Measurements from ENCODE around the gene SLC22A31.

DNA sequence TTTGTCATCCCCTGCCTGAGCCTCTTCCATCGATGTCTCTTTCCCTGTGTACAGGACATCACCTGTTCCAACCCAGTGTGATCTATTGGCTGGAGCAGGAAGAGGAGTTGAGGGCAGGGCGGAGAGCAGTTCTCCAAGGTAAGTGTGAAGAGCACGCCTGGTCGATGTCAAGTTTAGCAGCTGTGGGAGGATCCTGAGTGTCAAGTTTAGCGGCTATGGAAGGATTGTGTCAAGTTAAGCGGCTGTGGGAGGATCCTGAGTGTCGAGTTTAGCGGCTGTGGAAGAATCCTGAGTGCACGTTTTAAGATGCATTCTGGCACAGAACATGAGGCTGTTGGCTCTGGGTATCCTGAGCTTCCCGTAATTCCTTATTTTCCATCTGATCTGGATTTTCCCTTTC is 24.3 kb upstream of the SLC22A31 start:
- TF ChIP-seq, protein P1, sequence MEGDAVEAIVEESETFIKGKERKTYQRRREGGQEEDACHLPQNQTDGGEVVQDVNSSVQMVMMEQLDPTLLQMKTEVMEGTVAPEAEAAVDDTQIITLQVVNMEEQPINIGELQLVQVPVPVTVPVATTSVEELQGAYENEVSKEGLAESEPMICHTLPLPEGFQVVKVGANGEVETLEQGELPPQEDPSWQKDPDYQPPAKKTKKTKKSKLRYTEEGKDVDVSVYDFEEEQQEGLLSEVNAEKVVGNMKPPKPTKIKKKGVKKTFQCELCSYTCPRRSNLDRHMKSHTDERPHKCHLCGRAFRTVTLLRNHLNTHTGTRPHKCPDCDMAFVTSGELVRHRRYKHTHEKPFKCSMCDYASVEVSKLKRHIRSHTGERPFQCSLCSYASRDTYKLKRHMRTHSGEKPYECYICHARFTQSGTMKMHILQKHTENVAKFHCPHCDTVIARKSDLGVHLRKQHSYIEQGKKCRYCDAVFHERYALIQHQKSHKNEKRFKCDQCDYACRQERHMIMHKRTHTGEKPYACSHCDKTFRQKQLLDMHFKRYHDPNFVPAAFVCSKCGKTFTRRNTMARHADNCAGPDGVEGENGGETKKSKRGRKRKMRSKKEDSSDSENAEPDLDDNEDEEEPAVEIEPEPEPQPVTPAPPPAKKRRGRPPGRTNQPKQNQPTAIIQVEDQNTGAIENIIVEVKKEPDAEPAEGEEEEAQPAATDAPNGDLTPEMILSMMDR (IDR thresholded peaks at IDR 0.05; ENCODE audit: insufficient read depth, low read length, poor library complexity, severe bottlenecking): no peak
- TF ChIP-seq EZH2phosphoT487 (conservative IDR thresholded peaks at IDR 0.05; ENCODE audit: low read length): no peak
